T-helper 9 cell (primary cell): Measurements from ENCODE around the gene PDE6D.

Source experiments
- DNase-seq: peaks from one replicate; pipeline ENCODE4 v3.0.0-alpha.2; 2020

PDE6D gene

GRCh38 chr2:231704017-231704416, 77.1 kb downstream of the PDE6D start:
- DNase-seq = no peak

GRCh38 chr2:231701456-231702373, 79.4 kb downstream of the PDE6D start:
- DNase-seq = no peak

GRCh38 chr2:231699006-231699405, 82.1 kb downstream of the PDE6D start:
- no peak for DNase-seq

DNA sequence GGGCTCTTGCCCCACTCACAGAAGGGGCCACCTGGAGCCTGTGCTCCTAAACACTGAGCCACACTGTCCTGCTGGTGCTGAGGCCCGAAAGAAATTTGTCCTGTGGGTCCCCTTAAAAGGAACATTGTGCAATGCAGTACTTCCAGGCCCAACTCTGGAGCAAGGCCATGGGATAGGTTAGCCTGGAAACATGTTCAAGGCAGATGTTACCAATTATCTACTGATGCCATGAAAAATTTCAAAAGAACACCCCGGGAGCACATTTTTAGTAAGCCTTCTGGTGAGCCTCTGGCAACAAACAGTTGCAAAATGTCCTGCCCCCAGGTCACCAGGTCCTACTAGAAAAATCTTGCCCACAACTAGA, 85.1 kb downstream of the PDE6D start:
- DNase-seq = no peak

- DNase-seq = no peak
Measured at GRCh38 chr2:231693956-231694355, 87.1 kb downstream of the PDE6D start.

DNA sequence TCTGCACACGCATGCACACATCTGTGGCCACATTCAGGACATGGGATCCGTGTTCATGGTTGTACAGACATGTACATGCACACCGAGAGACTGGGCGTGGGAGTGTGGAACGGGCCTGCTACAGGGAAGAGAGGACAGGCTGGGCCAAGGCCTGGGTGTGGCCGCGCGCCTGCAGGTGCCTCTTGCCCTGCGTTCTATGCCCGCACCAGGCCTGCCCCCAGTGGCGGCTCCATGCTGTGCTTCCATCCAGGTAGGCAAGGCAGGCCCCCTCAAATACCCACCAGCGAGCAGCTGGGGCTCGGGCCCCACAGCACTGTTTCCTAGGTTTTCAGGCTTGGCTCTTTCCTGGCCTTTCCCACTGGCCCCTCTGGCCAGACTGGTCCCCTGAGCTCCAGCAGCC, 88.2 kb downstream of the PDE6D start:
- DNase-seq = no peak

DNA sequence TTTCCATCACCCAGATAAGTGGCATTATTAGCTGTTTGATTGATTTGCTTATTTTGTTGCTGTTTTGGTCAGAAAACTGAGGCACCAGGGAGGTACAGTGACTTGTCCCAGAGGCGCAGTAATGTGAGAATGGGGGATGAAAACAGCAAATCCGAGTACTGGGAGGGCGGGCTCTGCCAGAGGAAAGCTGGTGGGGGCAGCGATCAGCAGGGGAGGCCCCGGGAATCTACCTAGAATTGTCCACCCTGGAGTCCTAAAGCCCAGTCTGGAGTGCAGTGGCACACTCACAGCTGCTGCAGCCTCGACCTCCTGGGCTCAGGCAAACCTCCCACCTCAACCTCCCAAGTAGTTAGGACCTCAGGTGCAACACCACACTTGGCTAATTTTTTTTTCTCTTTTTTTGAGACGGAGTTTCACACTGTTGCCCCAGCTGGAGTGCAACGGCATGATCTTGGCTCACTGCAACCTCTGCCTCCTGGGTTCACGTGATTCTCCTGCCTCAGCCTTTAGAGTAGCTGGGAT, 89.8 kb downstream of the PDE6D start:
- DNase-seq = no peak

GRCh38 chr2:231689124-231689893, 91.8 kb downstream of the PDE6D start:
- DNase-seq = no peak

- DNase-seq = no peak
Measured at GRCh38 chr2:231688719-231689118, 92.4 kb downstream of the PDE6D start.

DNA sequence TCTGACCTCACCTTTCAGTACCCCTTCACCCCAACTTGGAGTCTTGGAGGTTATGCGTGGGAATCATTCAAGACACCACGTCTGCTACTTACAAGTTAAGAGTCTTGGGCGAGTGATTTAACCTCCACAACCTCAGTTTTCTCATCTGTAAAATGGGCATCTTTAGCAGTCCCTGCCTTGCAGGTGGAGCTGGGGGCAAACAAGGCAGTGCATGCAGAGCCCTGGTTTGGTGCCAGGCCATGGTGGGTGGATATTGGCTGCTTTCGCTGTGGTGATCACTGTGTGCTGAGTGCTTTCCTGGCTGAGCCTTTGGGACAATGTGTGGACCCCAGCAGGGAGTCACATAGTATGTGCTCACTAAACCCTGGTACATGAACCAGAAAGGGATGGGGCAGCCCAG, 93.1 kb downstream of the PDE6D start:
- DNase-seq = no peak

- DNase-seq = peak; percentile 47
Measured at GRCh38 chr2:231687133-231687852, 93.8 kb downstream of the PDE6D start.

- no peak for DNase-seq
Measured at GRCh38 chr2:231686192-231687100, 94.6 kb downstream of the PDE6D start.

- no peak for DNase-seq
Measured at GRCh38 chr2:231685349-231686191, 95.5 kb downstream of the PDE6D start.

DNA sequence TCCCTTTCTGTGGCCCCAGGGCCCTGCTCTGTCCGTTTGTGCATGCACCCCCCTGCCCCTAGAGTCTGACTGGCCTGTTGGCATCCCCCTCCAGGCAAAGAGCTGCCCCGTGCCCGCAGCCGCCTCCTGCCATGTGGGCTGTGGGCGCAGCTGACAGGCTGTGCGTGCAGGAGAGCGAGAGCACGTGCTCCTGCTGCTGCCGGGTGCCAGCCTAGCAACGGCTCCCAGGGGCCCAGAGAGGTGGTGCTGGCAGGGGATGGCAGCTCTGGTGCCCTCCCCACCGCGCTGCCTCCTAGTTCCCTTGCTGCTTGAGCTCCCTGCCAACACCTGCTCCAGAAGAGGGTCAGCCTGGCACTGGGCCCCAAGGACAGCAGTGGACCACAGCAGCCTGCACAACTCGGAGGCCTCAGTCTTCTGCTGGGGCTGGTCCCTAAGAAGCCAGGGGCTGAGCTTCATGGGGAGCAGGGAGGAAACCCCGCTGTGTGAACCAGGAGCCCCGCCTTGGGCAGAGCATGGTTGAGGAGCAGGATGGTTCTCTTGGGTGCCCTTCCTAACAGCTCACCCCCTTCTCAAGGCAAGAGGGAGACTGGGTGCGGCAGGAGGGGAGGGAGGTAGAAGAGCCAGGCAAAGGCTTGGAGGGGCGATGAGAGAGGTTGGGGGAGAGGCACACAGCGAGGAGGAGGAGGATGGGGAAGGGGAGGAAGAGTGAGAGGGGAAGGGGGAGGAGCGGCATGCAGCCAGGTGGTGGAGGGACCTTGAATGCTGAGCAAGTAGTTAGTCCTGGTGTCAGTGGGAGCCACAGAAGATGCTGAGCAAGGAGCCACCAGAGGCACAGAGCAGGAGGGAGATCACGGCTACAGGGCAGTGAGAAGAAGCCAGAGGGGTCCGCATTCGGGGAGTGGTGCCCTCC, 96.5 kb downstream of the PDE6D start:
- no peak for DNase-seq

DNA sequence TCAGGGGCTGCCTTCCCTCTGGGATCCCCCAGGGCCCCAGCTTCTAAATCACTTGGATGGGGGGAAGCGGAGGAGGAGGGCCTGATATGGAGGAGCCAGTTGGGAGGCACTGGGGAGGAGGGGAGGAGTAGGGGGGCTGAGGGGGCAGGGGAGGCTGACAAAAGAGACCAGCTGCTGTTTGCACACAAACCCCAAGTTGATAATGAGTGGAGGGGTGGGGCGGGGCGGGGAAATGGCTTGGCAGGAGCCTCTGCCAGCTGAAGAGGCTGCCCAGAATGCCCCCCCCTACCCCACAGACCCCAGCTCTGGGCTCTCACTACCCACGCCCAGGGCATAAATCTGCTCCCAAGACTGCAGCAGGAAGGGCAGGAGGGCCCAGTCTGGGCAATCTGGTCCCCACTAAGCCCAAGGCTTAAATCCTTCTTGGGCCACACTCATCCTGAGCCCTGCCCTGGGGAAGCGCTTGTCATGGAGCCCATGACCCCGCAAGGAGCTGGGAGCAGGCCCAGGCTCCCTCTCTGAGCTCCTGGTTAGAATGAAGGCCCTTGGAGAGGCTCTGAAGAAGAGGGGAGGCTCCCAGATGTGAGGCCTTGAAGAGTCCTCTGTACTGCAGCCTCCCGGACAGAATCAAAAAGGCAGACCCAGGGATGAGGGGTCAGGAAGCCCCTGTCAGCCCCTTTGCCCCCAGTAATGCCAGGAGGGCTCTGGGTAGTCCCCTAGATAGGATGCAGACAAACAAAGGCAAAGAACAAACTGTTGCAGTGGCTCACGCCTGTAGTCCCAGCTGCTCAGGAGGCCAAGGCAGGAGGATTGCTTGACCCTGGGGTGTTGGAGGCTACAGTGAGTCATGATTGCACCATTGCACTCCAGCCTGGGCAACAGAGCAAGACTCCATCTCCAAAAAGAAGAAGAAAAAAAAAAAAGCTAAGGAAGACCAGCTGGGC, 97.5 kb downstream of the PDE6D start:
- DNase-seq = no peak

DNA sequence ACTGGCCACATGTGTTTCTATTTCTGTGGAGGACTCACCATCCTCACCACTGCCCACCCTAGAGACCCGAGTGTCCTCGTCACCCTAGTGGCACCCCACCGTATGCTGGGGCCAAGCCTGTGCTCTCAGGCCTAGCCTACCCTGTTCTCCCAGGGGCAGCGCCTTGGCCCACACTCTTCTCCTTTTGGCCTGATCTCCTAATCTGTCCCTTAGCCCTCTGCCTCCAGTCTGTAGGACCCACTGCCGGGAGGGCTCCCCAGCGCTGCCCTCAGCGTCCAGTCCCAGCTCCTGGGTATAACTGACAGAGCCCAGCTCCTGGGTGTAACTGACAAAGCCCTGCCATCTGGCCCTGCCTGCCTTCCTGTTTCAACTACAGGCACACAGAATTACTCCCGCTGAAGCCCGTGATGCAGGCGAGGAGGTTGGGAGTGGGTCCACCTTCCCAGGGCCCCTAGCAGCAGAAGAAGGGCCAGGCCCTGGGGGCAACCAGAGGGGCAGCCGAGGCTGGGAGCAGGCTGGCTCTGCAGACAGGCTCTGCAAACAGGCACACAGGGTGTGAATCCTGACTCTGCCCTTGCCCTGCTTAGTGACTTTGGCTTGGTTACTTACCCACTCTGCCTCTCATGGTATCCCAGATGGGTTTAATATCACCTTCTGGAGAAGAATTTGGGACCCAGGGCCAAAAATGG, 98.3 kb downstream of the PDE6D start:
- DNase-seq = no peak
